ENCODE data around the gene DDIT3.

GRCh38 chr12:57515934-57516541, 4.3 kb downstream of the DDIT3 start:
- TF ChIP-seq, protein P1, sequence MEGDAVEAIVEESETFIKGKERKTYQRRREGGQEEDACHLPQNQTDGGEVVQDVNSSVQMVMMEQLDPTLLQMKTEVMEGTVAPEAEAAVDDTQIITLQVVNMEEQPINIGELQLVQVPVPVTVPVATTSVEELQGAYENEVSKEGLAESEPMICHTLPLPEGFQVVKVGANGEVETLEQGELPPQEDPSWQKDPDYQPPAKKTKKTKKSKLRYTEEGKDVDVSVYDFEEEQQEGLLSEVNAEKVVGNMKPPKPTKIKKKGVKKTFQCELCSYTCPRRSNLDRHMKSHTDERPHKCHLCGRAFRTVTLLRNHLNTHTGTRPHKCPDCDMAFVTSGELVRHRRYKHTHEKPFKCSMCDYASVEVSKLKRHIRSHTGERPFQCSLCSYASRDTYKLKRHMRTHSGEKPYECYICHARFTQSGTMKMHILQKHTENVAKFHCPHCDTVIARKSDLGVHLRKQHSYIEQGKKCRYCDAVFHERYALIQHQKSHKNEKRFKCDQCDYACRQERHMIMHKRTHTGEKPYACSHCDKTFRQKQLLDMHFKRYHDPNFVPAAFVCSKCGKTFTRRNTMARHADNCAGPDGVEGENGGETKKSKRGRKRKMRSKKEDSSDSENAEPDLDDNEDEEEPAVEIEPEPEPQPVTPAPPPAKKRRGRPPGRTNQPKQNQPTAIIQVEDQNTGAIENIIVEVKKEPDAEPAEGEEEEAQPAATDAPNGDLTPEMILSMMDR (conservative IDR thresholded peaks at IDR 0.05; ENCODE audit: low read depth, low read length): no peak
- no peak for TF ChIP-seq EZH2 (IDR thresholded peaks at IDR 0.05; ENCODE audit: low read length, unreplicated experiment)

Measured in PC-3 (cell line).